Parietal lobe (tissue), 1 donor: ENCODE results near the gene CAMK1. TPM values are rescaled to one million over a fixed set of nuclear protein-coding genes. Genes with fewer than 3 reads are reported as not detected.

Experiments used
- total RNA-seq: library from RNA; depleted of rRNA; stranded (reverse); fragments of >200 nt; gene quantifications from one replicate; pipeline ENCODE4 v1.2.3, GENCODE V29; 2014

CAMK1 gene
- 38.5 TPM for total RNA-seq

DNA sequence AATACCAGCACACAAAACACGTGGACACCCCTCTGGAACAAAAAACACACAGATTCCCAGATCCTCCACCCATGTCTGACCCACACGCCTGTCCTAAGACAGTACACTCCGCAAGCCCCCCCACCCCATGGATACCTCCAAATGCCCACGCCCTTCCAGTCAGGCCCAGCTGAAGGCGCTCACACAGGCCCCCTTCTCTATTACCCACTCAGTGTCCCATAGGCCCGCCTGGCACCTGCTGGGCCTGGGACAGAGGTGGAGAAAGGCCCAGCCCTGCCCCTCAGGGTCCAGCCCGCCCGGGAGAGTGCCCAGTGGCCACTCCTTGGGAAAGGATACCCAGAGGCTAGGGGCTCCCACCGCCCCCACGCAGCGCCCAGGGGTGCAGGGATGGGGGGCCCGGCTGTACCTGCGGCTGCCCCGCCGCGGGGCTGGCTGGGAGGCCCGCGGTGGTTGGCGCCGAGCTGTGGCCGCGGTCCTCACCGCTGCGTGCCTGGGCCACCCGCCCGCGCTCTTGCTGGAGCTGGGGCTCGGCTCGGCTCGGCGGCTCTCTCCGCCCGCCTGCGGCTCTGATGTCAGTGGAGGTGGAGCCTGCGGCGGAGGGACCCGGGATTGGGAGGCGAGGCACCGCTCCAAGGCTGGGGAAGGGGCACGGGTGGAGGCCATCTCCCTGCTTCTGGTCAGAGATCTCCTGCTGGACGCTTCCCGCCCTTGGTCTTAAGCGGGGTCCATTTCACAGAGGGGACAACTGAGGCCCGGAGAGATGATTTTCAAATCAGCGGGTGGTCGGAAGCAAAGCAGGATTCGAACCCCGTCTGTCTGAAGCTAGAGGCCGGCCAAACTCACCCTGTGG, at the start of gene CAMK1:
TSS of gene CAMK1 (minus strand) at position 522 of the 850 bp plus-strand sequence. CDS start 2,198 bp downstream, outside the sequence.

DNA sequence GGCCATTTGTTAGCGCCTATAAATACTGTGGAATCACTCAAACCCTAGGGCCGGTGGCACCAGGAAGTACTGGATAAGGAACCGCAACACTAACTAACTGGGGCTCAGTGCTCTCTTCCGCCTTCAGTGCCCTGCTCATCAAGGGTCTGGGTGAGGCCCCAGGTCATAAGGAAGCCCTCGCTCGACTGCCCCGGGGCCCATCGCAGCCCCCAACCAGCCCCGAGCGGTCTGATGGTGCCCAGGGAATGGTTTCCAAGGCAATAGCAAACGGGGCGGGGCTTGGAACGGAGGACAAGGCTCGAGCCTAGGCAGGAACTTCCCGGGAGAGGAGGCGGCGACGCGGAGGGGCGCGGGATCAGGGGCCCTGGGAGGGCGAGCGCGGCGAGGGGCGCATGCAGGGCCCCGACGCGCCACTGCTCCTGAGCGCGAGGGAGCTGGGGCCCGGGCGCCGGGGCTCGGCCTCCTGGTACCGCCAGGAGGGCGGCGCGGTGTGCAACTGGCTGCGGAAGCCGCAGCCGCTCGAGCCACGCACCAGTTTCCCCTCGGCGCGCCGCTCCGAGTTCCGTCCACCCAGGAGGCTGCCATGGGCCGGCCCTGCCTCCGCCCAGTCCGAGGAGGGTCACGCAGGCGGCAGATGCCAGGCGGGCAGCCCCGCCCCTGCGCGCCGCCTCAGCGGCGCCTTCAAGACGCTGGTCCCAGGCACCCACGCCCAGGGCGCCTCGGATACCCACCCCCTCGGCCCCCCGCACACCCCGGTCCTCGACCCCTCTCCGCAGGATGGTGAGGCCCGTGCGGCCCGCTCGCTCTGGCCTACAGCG, 40.1 kb upstream of the CAMK1 start, which contains the start of gene TTLL3:
TSS of gene TTLL3 (plus strand) at position 648 of the 818 bp plus-strand sequence. CDS start 400 bp downstream, outside the sequence.

DNA sequence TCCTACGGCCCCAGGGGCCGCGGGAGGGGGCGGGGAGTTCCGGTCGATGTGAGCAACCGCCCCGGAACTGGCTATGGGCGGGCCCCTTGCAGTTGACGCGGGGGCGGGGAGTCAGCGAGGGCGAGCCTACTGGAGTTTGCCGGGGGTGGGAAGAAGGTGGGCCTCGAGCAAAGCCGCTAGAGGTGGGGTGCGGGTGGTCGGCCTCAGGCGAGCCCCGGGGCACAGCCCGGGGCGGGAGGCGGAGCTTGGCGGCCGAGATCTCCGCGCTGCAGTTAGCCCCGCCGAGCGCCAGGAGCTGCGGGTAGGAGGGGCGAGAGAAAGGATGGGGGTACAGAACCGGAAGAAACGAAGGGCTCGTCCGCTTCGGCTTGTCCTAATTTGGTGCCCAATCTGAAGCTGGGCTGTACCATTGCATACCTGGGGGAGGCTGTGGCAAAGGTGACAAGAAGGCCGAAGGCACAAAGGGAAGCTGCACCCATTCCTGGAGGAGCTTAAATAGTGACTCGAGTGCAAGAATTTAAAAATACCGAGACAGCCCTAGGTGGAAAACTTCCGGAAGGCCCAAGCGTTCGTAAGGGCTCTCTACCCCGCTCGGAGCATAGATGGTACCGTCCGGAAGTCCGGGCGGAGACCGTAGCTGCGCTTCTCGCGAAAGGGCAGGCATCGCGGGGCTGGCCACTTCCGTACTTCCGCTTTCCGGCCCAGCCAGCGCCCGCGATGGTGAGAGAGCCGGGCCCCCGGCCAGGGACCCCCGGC, 22.8 kb upstream of the CAMK1 start, which contains the start of the genes ARPC4 and TADA3:
TSS of gene ARPC4 (plus strand) at position 678 of the 756 bp plus-strand sequence. CDS start at position 718, 40 bp downstream.
TSS of gene TADA3 (minus strand) at position 69 of the 756 bp plus-strand sequence. CDS start 1,007 bp downstream, outside the sequence.

DNA sequence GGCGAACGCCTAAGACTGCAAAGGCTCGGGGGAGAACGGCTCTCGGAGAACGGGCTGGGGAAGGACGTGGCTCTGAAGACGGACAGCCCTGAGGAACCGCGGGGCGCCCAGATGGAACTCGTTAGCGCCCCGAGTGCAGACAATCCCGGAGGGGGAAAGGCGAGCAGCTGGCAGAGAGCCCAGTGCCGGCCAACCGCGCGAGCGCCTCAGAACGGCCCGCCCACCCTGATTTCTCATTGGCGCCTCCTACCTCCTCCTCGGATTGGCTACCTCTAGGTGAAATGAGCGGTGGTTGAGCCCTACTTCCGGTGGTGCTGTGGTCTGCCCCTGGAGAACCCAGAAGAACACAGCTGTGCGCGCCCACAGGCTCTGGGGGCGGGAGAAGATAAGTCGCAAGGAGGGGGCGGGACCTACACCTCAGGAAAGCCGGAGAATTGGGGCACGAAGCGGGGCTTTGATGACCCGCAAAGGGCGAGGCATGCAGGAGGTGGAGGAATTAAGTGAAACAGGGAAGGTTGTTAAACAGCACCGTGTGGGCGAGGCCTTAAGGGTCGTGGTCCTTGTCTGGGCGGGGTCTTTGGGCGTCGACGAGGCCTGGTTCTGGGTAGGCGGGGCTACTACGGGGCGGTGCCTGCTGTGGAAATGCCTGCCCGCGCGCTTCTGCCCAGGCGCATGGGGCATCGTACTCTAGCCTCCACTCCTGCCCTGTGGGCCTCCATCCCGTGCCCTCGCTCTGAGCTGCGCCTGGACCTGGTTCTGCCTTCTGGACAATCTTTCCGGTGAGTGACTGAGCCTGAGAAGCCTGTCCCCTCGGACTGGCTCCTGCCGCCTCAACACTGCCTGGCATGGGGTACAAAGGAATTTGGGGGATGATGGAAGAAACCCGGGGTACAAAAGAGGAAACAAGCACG, 19.8 kb downstream of the CAMK1 start, which contains the start of gene OGG1:
TSS of gene OGG1 (plus strand) at position 308 of the 911 bp plus-strand sequence. CDS start at position 643, 335 bp downstream.

DNA sequence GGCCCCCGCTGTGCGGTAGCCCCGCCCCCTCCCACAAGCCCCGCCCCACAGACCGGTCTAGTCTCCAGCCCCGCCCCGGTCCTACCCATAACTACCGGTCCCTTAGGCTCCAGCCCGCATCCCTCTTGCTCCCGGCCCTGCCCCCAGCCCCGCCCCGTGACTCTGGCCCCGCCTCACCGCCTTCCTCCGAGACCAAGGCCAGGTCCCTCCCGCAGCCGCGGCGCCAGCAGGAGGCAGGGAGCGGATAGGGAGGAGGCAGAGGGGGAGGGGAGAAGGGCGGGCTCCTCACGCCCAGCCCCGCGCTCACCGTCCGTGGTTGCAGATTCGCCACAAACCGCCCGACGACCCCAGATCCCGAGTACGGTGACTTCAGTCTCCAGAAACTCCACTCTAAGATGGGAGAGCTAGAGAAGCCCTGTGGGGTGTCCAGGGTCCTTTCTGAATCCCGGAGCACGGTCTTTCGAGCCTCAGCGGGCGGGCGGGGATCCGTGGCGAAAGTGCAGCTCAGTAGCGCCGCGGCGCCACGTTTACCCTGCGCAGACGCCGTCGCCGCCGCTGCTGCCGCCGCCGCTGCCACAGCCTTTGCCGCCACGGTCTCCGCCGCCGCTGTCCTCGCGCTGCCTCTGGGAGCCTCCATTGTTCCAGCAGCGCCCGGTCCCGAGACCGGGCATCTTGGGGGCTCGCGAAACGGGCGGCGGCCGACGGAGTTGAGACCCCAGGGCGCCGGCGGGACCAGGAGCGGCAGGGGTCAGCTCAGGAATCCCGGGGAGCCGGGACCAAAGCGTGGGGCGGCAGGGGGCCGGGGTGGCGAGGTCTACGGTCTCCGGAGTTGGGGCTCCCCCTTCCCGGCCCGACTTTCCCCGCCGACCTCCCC, 38.3 kb downstream of the CAMK1 start, which contains the start of gene BRPF1:
TSS of gene BRPF1 (plus strand) at position 530 of the 874 bp plus-strand sequence. CDS start 2,406 bp downstream, outside the sequence.

Other genes with a start within 250 kb of the CAMK1 start
- 47.6 TPM for gene LHFPL4, start 216.1 kb downstream of the CAMK1 start, total RNA-seq
- gene MTMR14, start 120.4 kb downstream of the CAMK1 start, total RNA-seq: 23.5 TPM
- 0.31 TPM for gene CPNE9, start 66.1 kb downstream of the CAMK1 start, total RNA-seq
- gene BRPF1, start 38.2 kb downstream of the CAMK1 start, total RNA-seq: 23.5 TPM
- gene OGG1, start 20.0 kb downstream of the CAMK1 start, total RNA-seq: 113 TPM
- 35.7 TPM for gene TADA3, start 22.5 kb upstream of the CAMK1 start, total RNA-seq
- 117 TPM for gene ARPC4, start 23.1 kb upstream of the CAMK1 start, total RNA-seq
- 60.1 TPM for gene TTLL3, start 40.3 kb upstream of the CAMK1 start, total RNA-seq
- gene RPUSD3, start 74.1 kb upstream of the CAMK1 start, total RNA-seq: 35.1 TPM
- gene CIDEC, start 110.3 kb upstream of the CAMK1 start, total RNA-seq: not detected
- gene JAGN1, start 120.7 kb upstream of the CAMK1 start, total RNA-seq: 14.4 TPM
- 0.31 TPM for gene IL17RE, start 132.9 kb upstream of the CAMK1 start, total RNA-seq
- gene IL17RC, start 147.2 kb upstream of the CAMK1 start, total RNA-seq: 6.6 TPM
- 31.0 TPM for gene CRELD1, start 163.9 kb upstream of the CAMK1 start, total RNA-seq
- gene PRRT3, start 182.5 kb upstream of the CAMK1 start, total RNA-seq: 4.1 TPM
- gene EMC3, start 216.9 kb upstream of the CAMK1 start, total RNA-seq: 26.6 TPM